Spleen (tissue), 11 donors: ENCODE results near the gene NCOA7. TPM values are rescaled to one million over a fixed set of nuclear protein-coding genes. Genes with fewer than 3 reads are reported as not detected.

Experiments
- DNase-seq: peaks from one replicate; pipeline ENCODE4 v3.0.0-alpha.2; 2020
- H3K27ac ChIP-seq, 8 donors: fragments of 200-600 bp; sonication (generic) in 7 of 8; 1 replicate in 4 of 8; 2 replicates in 4 of 8; pipeline versions ENCODE4 v1.5.0 to v1.8.0; 2016 to 2021; ENCODE audit warnings: inconsistent platforms in 4 of 8, mild to moderate bottlenecking in 4 of 8, moderate library complexity in 1 of 8
- H3K27me3 ChIP-seq, 7 donors: fragments of 200-600 bp; sonication (generic) in 6 of 7; replicated peaks in 1 of 7; 1 replicate in 4 of 7; 2 replicates in 3 of 7; pipeline versions ENCODE4 v1.5.0 to v1.8.0; 2016 to 2021; ENCODE audit warnings: inconsistent platforms in 3 of 7, mild to moderate bottlenecking in 1 of 7
- H3K36me3 ChIP-seq, 6 donors: fragments of 200-600 bp; sonication (generic) in 5 of 6; 1 replicate in 4 of 6; 2 replicates in 2 of 6; pipeline versions ENCODE4 v1.5.0 to v1.8.0; 2016 to 2021; ENCODE audit warnings: inconsistent platforms in 2 of 6
- H3K4me1 ChIP-seq, 6 donors: fragments of 200-600 bp; sonication (generic) in 5 of 6; 1 replicate in 3 of 6; 2 replicates in 3 of 6; pipeline versions ENCODE4 v1.5.0 to v1.8.0; 2016 to 2021; ENCODE audit warnings: inconsistent platforms in 3 of 6
- H3K4me3 ChIP-seq, 8 donors: fragments of 200-600 bp; sonication (generic) in 7 of 8; 1 replicate in 4 of 8; 2 replicates in 4 of 8; pipeline versions ENCODE4 v1.5.0 to v1.8.0; 2016 to 2021; ENCODE audit warnings: inconsistent platforms in 4 of 8, mild to moderate bottlenecking in 4 of 8, moderate library complexity in 2 of 8
- H3K9me3 ChIP-seq, 8 donors: fragments of 200-600 bp; sonication (generic) in 7 of 8; 1 replicate in 4 of 8; 2 replicates in 4 of 8; pipeline versions ENCODE4 v1.5.0 to v1.8.0; 2016 to 2021; ENCODE audit warnings: inconsistent platforms in 4 of 8
- POLR2A ChIP-seq, 3 donors: fragments of 450-650 bp; IDR thresholded peaks; one replicate each; pipeline ENCODE4 v1.5.1; 2017; ENCODE audit warnings: antibody characterized with exemption in 3 of 3, mild to moderate bottlenecking in 1 of 3
- POLR2AphosphoS5 ChIP-seq, 3 donors: sonication (generic); formaldehyde crosslinking; IDR thresholded peaks; one replicate each; pipeline ENCODE4 v1.5.1; 2017; ENCODE audit warnings: antibody characterized with exemption in 3 of 3
- WGBS, 5 donors: extraction: QIAGEN DNeasy Blood & Tissue Kit in 3 of 5; methylation state at CpG; one replicate each; pipeline versions ENCODE4 v1.1.5 to v1.1.7; 2013 to 2018; 5-methylcytosine and 5-hydroxymethylcytosine counted together
- intact Hi-C: fragments of 100-400 bp; cut with DNase I; formaldehyde crosslinking; loops from one replicate; pipeline ENCODE4 v1.15.0; 2023; ENCODE audit warnings: low total_unique reads
- polyA plus RNA-seq, 3 donors: library from polyadenylated mRNA; stranded (reverse); fragments of 200-250 nt; gene quantifications; one replicate each; pipeline ENCODE4 v1.2.1, GENCODE V29; 2013
- total RNA-seq, 7 donors: library from RNA; depleted of rRNA in 3 of 7; stranded (reverse); fragments of >200 nt in 3 of 7; fragmentation: NEBNext Ultra II Directional in 4 of 7; extraction: Animal tissue kit (Norgen Biotek cat#: 25700) in 4 of 7; gene quantifications; one replicate each; pipeline versions ENCODE4 v1.1.0 to v1.2.1, GENCODE V29; 2016 to 2021
- TF ChIP-seq, protein P1 (sequence below), 11 experiments: fragments of 200-600 bp in 7 of 11; fragments of 450-650 bp in 4 of 11; sonication (generic) in 4 of 11; IDR thresholded peaks in 8 of 11; conservative IDR thresholded peaks in 3 of 11; 1 replicate in 7 of 11; 2 replicates in 4 of 11; pipeline versions ENCODE4 v1.4.0 to v1.8.0; 2016 to 2021; ENCODE audit warnings: antibody characterized with exemption in 11 of 11, inconsistent platforms in 4 of 11, mild to moderate bottlenecking in 1 of 11
- donor health status: healthy with polysubstance abuse.
- donor health status: DM: no; HTN: no; CAD: no; lungs with moderate emphysema.
- donor health status: DM: no; HTN: no; CAD: no.
- donor health status: Bipolar disorder and iron deficiency.
- donor health status: healthy.
- donor health status: DM: no; HTN: no; CAD: no.
- donor health status: DM: yes; HTN: yes; CAD: no.

Gene NCOA7
- total and polyA plus RNA-seq, 10 donors, result 11.8 to 84.3 (median 43.1) TPM

DNA sequence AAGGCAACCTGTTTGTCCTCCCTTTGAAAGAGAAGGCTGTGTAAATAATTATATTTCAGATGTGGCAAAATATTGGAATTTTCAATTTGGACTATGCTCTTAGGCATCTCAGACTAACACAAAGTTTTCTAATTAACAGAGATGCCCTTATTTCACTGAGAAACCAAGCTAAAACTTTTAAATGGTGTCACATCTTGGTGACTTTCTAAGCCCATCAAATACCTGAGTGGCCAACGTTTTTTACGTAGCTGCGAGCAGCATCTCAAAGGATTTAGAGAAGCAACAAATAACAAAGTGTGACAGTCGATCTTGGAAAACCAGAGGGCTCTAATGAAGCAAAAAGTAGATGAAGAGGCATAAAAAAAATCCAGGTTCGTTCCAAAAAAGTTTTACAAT is 44.7 kb upstream of the NCOA7 start:
- peaks cover 0 to 70% (median 48%) of the 10 kb centered on the region in 7 donors for H3K27me3 ChIP-seq
- H3K4me1 ChIP-seq, result peaks cover 6 to 51% (median 41%) of the 10 kb centered on the region in 6 donors
- intact Hi-C loops, result no loop called here
- 72 to 76% (median 73%) methylated on average over 5 of the region's 5 CpGs for WGBS, 5 donors
- DNase-seq, result no peak
- H3K36me3 ChIP-seq, result no peaks in the 10 kb centered on the region
- TF ChIP-seq POLR2A (IDR thresholded peaks at IDR 0.05) (no peak), POLR2AphosphoS5 (IDR thresholded peaks at IDR 0.05) (no peak)
- TF ChIP-seq, protein P1, sequence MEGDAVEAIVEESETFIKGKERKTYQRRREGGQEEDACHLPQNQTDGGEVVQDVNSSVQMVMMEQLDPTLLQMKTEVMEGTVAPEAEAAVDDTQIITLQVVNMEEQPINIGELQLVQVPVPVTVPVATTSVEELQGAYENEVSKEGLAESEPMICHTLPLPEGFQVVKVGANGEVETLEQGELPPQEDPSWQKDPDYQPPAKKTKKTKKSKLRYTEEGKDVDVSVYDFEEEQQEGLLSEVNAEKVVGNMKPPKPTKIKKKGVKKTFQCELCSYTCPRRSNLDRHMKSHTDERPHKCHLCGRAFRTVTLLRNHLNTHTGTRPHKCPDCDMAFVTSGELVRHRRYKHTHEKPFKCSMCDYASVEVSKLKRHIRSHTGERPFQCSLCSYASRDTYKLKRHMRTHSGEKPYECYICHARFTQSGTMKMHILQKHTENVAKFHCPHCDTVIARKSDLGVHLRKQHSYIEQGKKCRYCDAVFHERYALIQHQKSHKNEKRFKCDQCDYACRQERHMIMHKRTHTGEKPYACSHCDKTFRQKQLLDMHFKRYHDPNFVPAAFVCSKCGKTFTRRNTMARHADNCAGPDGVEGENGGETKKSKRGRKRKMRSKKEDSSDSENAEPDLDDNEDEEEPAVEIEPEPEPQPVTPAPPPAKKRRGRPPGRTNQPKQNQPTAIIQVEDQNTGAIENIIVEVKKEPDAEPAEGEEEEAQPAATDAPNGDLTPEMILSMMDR (IDR thresholded peaks at IDR 0.05 in 8 of 11, conservative IDR thresholded peaks at IDR 0.05 in 3 of 11), result no peak
- peak overlapping the region in 3 of 8 donors; percentile 68 to 82 (median 71) for H3K4me3 ChIP-seq
- no peaks in the 10 kb centered on the region for H3K9me3 ChIP-seq
- peak overlapping the region in 2 of 8 donors; percentile 65 to 79 for H3K27ac ChIP-seq

DNA sequence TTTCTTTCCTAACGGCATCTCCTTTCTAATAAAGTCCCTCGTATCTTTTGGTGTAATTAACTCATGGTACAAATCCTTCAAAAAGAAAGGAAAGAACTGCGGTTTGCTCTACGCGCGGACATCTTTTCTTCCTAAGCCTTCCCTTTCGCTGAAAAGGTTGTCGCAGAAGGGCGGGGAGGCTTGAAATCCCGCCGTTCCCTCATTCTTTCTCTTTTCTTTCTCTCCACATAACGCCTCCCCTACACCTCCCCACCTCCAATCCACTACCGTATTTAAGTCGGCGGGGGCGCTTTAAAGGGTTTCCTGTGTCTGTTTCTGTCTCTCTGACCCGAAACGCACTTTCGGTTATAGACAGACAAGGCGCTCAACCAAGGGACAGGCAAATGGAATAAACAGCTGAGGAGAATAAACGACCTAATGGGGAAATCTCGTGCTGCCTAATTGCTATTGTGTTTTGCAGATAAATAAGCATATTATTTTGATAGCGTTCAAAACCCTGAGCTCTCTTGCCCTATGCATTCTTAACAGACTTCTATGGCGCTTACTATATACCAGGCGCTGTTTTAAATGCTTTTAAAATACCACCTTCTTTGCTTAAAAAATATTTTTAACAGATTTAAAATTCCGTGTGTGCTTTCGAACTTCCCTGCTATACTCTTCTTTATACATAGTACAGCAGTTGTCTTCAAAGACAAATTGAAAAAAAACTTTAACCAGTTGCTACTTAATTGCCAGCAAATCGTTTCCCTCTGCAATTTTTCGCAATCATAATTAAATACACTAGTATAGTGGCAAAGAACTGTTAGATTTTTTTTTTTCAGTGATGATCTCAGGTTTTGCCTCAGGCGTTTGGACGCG is 43.8 kb upstream of the NCOA7 start:
- no peaks in the 10 kb centered on the region for H3K9me3 ChIP-seq
- H3K27me3 ChIP-seq, result peaks cover 0 to 80% (median 55%) of the 10 kb centered on the region in 7 donors
- intact Hi-C loops, result no loop called here
- TF ChIP-seq, protein P1 (IDR thresholded peaks at IDR 0.05 in 8 of 11, conservative IDR thresholded peaks at IDR 0.05 in 3 of 11), result peak in 1 of 11 experiments; percentile 6
- TF ChIP-seq POLR2AphosphoS5 (IDR thresholded peaks at IDR 0.05) (peak in 1 of 3 donors; percentile 51), POLR2A (IDR thresholded peaks at IDR 0.05) (peak in 1 of 3 donors; percentile 17)
- 1 to 2% (median 2%) methylated on average over 32 of the region's 32 CpGs for WGBS, 5 donors
- peak overlapping the region; percentile 54 to 89 (median 78) for H3K4me3 ChIP-seq
- no peaks in the 10 kb centered on the region for H3K36me3 ChIP-seq
- H3K27ac ChIP-seq, result peak overlapping the region in 7 of 8 donors; percentile 11 to 79 (median 76)
- DNase-seq, result peak; percentile 83
- H3K4me1 ChIP-seq, result peaks cover 6 to 57% (median 43%) of the 10 kb centered on the region in 6 donors

GRCh38 chr6:125747589-125748405 is 43.0 kb upstream of the NCOA7 start:
- WGBS, 5 donors, result 0 to 1% (median 1%) methylated on average over 34 to 76 of the region's 76 CpGs
- Histone ChIP-seq H3K36me3 (no peaks in the 10 kb centered on the region), H3K9me3 (no peaks in the 10 kb centered on the region), H3K27me3 (peaks cover 0 to 88% (median 55%) of the 10 kb centered on the region in 7 donors), H3K27ac (peak overlapping the region in 6 of 8 donors; percentile 56 to 79 (median 77)), H3K4me3 (peak overlapping the region; percentile 54 to 89 (median 78)), H3K4me1 (peaks cover 6 to 57% (median 43%) of the 10 kb centered on the region in 6 donors)
- peak; percentile 88 for DNase-seq
- TF ChIP-seq, protein P1 (IDR thresholded peaks at IDR 0.05 in 8 of 11, conservative IDR thresholded peaks at IDR 0.05 in 3 of 11), result no peak
- TF ChIP-seq POLR2AphosphoS5 (IDR thresholded peaks at IDR 0.05), result peak in 2 of 3 donors; percentile 8 to 27
- intact Hi-C loops, result no loop called here
